NAMALWA (cell line): ENCODE data around the gene PEPD.

Experiments
- DNase-seq: peaks from one replicate; pipeline ENCODE4 v3.0.0-alpha.2; 2015; ENCODE audit warnings: low spot score

Gene PEPD

GRCh38 chr19:33511346-33511745 lies 10.2 kb downstream of the PEPD start:
- no peak for DNase-seq

- DNase-seq = no peak
Observed at GRCh38 chr19:33510462-33511194, 11.0 kb downstream of the PEPD start.

GRCh38 chr19:33509774-33510173 lies 11.8 kb downstream of the PEPD start:
- DNase-seq = no peak

GRCh38 chr19:33508941-33509614 lies 12.5 kb downstream of the PEPD start:
- no peak for DNase-seq

- no peak for DNase-seq
Observed at GRCh38 chr19:33508431-33508830, 13.2 kb downstream of the PEPD start.

- DNase-seq = no peak
Observed at GRCh38 chr19:33508009-33508408, 13.6 kb downstream of the PEPD start.

- DNase-seq = no peak
Observed at GRCh38 chr19:33507021-33507956, 14.3 kb downstream of the PEPD start.

GRCh38 chr19:33506498-33506897 lies 15.1 kb downstream of the PEPD start:
- no peak for DNase-seq

- no peak for DNase-seq
Observed at GRCh38 chr19:33505823-33506222, 15.8 kb downstream of the PEPD start.

- DNase-seq = no peak
Observed at GRCh38 chr19:33505148-33505547, 16.4 kb downstream of the PEPD start.

- DNase-seq = no peak
Observed at GRCh38 chr19:33504058-33504444, 17.5 kb downstream of the PEPD start.

- no peak for DNase-seq
Observed at GRCh38 chr19:33503433-33504057, 18.0 kb downstream of the PEPD start.

GRCh38 chr19:33503030-33503429 lies 18.6 kb downstream of the PEPD start:
- no peak for DNase-seq

- no peak for DNase-seq
Observed at GRCh38 chr19:33502521-33502920, 19.1 kb downstream of the PEPD start.

GRCh38 chr19:33501693-33502356 lies 19.8 kb downstream of the PEPD start:
- peak; percentile 11 for DNase-seq

GRCh38 chr19:33500991-33501390 lies 20.6 kb downstream of the PEPD start:
- DNase-seq = no peak

GRCh38 chr19:33500586-33500985 lies 21.0 kb downstream of the PEPD start:
- no peak for DNase-seq

- no peak for DNase-seq
Observed at GRCh38 chr19:33499671-33500506, 21.7 kb downstream of the PEPD start.

GRCh38 chr19:33499248-33499647 lies 22.3 kb downstream of the PEPD start:
- DNase-seq = no peak

- no peak for DNase-seq
Observed at GRCh38 chr19:33498391-33499000, 23.1 kb downstream of the PEPD start.
